Ishikawa (cell line): ENCODE measurements around the gene WWTR1.

Experiments used
- CEBPB ChIP-seq: IDR thresholded peaks from 2 replicates; pipeline ENCODE4 v1.6.1; 2012
- CREB1 ChIP-seq: IDR thresholded peaks from 2 replicates; pipeline ENCODE4 v1.6.1; 2012; ENCODE audit warnings: low read depth
- EGR1 ChIP-seq: IDR thresholded peaks from 2 replicates; pipeline ENCODE4 v1.6.1; 2012
- EP300 ChIP-seq: IDR thresholded peaks from 2 replicates; pipeline ENCODE4 v1.6.1; 2012; ENCODE audit warnings: borderline replicate concordance
- FOXM1 ChIP-seq: IDR thresholded peaks from 2 replicates; pipeline ENCODE4 v1.6.1; 2012; ENCODE audit warnings: low read depth, borderline replicate concordance
- MAX ChIP-seq: IDR thresholded peaks from 2 replicates; pipeline ENCODE4 v1.6.1; 2012
- RAD21 ChIP-seq: IDR thresholded peaks from 2 replicates; pipeline ENCODE4 v1.6.1; 2012; ENCODE audit warnings: low read depth
- TAF1 ChIP-seq: IDR thresholded peaks from 2 replicates; pipeline ENCODE4 v1.6.1; 2012; ENCODE audit warnings: low read depth, mild to moderate bottlenecking
- TCF12 ChIP-seq: IDR thresholded peaks from 2 replicates; pipeline ENCODE4 v1.6.1; 2012; ENCODE audit warnings: low read depth
- TEAD4 ChIP-seq: IDR thresholded peaks from 2 replicates; pipeline ENCODE4 v1.6.1; 2012
- USF1 ChIP-seq: IDR thresholded peaks from 2 replicates; pipeline ENCODE4 v1.6.1; 2012
- YY1 ChIP-seq: IDR thresholded peaks from 2 replicates; pipeline ENCODE4 v1.6.1; 2012; ENCODE audit warnings: low read depth
- ZBTB7A ChIP-seq: IDR thresholded peaks from 2 replicates; pipeline ENCODE4 v1.6.1; 2012; ENCODE audit warnings: low read depth
- TF ChIP-seq, protein P1 (sequence below): IDR thresholded peaks from 2 replicates; pipeline ENCODE4 v1.6.1; 2012; ENCODE audit warnings: low read depth, mild to moderate bottlenecking

DNA sequence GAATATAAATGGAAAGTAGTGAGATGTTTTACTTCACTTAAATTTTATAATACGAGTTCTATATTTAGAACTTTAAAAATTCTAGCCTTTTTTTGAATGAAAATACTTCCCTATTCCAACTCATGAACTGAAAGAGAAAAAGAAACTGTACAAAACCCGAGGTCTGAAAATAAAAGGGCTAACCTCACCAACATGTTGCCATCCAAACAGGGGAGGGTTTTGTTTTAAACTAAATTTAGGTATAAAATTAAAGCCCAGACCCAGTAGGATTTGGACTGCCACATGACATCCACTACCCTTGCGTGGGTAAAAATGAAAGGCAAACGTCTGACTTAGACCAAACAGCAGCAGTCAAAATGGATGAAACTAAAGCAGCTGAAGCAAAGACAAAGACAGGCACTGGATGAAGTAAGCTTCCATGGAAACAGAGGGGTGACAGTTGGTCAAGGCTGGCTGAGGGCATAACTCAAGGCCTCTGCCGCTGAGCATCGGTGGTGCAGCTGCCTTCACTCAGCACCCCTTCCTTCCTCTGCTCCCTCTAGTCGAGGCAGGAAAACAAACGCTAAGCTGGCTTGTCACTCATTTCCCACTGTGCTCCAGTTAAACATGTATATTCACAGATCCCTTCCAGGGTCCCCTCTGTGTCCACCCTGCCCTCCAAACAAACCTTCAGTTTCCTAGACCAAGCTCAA is 125.2 kb downstream of the WWTR1 start:
- TF ChIP-seq CEBPB (no peak), FOXM1 (no peak), MAX (no peak), EP300 (no peak), YY1 (no peak), RAD21 (no peak), EGR1 (no peak), TAF1 (no peak), CREB1 (no peak), TCF12 (no peak), TEAD4 (no peak), USF1 (no peak), ZBTB7A (no peak)
- TF ChIP-seq, protein P1, sequence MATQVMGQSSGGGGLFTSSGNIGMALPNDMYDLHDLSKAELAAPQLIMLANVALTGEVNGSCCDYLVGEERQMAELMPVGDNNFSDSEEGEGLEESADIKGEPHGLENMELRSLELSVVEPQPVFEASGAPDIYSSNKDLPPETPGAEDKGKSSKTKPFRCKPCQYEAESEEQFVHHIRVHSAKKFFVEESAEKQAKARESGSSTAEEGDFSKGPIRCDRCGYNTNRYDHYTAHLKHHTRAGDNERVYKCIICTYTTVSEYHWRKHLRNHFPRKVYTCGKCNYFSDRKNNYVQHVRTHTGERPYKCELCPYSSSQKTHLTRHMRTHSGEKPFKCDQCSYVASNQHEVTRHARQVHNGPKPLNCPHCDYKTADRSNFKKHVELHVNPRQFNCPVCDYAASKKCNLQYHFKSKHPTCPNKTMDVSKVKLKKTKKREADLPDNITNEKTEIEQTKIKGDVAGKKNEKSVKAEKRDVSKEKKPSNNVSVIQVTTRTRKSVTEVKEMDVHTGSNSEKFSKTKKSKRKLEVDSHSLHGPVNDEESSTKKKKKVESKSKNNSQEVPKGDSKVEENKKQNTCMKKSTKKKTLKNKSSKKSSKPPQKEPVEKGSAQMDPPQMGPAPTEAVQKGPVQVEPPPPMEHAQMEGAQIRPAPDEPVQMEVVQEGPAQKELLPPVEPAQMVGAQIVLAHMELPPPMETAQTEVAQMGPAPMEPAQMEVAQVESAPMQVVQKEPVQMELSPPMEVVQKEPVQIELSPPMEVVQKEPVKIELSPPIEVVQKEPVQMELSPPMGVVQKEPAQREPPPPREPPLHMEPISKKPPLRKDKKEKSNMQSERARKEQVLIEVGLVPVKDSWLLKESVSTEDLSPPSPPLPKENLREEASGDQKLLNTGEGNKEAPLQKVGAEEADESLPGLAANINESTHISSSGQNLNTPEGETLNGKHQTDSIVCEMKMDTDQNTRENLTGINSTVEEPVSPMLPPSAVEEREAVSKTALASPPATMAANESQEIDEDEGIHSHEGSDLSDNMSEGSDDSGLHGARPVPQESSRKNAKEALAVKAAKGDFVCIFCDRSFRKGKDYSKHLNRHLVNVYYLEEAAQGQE = no peak
